ENCODE results near the gene RBBP4. TPM values are rescaled to one million over a fixed set of nuclear protein-coding genes. Genes with fewer than 3 reads are reported as not detected.

RBBP4 gene
- total RNA-seq, 5 donors from 2014 or later (not counting 1 experiment from before 2014, with no cell fraction given), result 150 to 162 (median 158) TPM

DNA sequence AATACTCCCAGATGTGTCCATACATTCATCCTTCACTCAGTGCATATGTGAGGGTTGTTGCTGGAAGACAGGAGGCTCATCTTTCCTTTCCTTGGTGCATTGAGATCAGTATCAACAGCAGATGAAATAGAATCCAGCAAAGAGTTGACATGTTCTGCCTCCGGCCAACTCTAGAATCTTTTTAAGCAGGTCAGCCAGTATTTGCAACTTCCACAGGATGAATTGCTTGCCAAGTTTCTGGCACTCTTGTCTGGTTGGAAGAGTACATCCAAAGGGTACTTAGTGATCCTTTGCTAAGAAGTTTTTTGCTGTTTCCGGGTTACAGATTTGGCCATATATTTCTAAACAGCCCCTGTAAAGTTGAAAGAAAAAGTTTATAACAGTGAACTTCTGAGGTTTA, 30.5 kb downstream of the RBBP4 start:
- Histone ChIP-seq H3K9me3 (no peaks in the 10 kb centered on the region), H3K27ac (ENCODE audit: low read length) (no peak overlapping the region), H3K4me3 (ENCODE audit: control insufficient read depth in 1 of 2, extremely low read depth in 1 of 2, low read length in 1 of 2) (no peak overlapping the region), H3K27me3 (replicated peaks in 1 of 2; ENCODE audit: control insufficient read depth in 2 of 2, extremely low read depth in 1 of 2, insufficient read depth in 2 of 2, low read length in 1 of 2) (no peaks in the 10 kb centered on the region), H3K36me3 (ENCODE audit: control insufficient read depth in 2 of 2, extremely low read depth in 1 of 2, insufficient read depth in 1 of 2, low read length in 1 of 2) (peaks cover 15 to 73% of the 10 kb centered on the region in 2 donors), H3K4me1 (ENCODE audit: control insufficient read depth in 1 of 2, extremely low read depth in 1 of 2, insufficient read depth in 2 of 2, low read length in 2 of 2) (no peaks in the 10 kb centered on the region)
- Mint-ChIP-seq H3K9me3 (no peaks in the 10 kb centered on the region), H3K4me3 (no peak overlapping the region), H3K27me3 (no peaks in the 10 kb centered on the region), H3K36me3 (peaks cover 47% of the 10 kb centered on the region), H3K27ac (no peak overlapping the region), H3K4me1 (no peaks in the 10 kb centered on the region)
- DNase-seq, result no peak
- ATAC-seq (replicated peaks in 1 of 4), result no peak
- 100% methylated on average over 1 of the region's 2 CpGs for WGBS (ENCODE audit: insufficient coverage)
- ChIA-PET CTCF (no interaction called here), POLR2A (no interaction called here)

DNA sequence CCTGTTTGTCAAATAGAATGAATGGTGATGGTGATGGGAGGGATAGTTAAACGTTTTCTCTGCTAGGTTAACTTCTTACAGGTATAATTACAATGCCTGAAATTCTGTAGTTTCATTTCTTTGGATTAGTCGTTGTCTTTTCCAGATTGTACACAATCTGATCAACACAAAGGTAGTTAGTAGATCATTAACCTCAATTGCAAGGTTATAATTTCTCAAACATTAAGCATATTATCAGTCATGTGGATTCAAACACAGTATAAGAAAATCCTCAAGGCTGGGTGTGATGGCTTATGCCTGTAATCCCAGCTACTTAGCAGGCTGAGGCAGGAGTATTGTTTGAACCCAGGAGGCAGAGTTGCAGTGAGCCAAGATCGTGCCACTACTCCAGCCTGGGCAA, 31.0 kb downstream of the RBBP4 start:
- DNase-seq (no peak), ATAC-seq (replicated peaks in 1 of 4) (no peak)
- Mint-ChIP-seq H3K27me3 (no peaks in the 10 kb centered on the region), H3K4me3 (no peak overlapping the region), H3K27ac (no peak overlapping the region), H3K36me3 (peaks cover 50% of the 10 kb centered on the region), H3K9me3 (no peaks in the 10 kb centered on the region), H3K4me1 (no peaks in the 10 kb centered on the region)
- no peaks in the 10 kb centered on the region for H3K4me1 ChIP-seq (ENCODE audit: control insufficient read depth in 1 of 2, extremely low read depth in 1 of 2, insufficient read depth in 2 of 2, low read length in 2 of 2)
- H3K36me3 ChIP-seq (ENCODE audit: control insufficient read depth in 2 of 2, extremely low read depth in 1 of 2, insufficient read depth in 1 of 2, low read length in 1 of 2), result peaks cover 12 to 68% of the 10 kb centered on the region in 2 donors
- ChIA-PET POLR2A (no interaction called here), CTCF (no interaction called here)
- no peak overlapping the region for H3K4me3 ChIP-seq (ENCODE audit: control insufficient read depth in 1 of 2, extremely low read depth in 1 of 2, low read length in 1 of 2)
- WGBS (ENCODE audit: insufficient coverage), result no CpG with 5 or more reads among the region's 3 CpGs
- no peaks in the 10 kb centered on the region for H3K27me3 ChIP-seq (replicated peaks in 1 of 2; ENCODE audit: control insufficient read depth in 2 of 2, extremely low read depth in 1 of 2, insufficient read depth in 2 of 2, low read length in 1 of 2)
- H3K27ac ChIP-seq (ENCODE audit: low read length), result no peak overlapping the region
- no peaks in the 10 kb centered on the region for H3K9me3 ChIP-seq

DNA sequence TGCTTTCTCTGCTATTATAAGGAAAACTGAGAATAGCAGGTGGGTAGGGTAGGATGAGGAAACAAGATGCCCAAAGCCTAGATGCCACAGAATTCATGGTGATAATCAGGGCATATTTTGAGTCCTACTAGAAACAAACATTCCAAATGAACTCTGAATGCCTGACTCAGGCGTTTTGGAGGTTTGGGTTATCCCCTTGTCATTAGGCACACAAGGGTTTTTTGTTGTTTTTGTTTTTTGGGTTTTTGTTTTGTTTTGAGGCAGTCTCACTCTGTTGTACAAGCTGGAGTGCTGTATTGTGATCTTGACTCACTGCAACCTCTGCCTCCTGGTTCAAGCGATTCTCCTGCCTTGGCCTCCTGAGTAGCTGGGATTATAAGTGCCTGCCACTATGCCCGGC, 32.4 kb downstream of the RBBP4 start:
- H3K27me3 Mint-ChIP-seq, result no peaks in the 10 kb centered on the region
- 80% methylated on average over 1 of the region's 3 CpGs for WGBS (ENCODE audit: insufficient coverage)
- H3K9me3 ChIP-seq, result no peaks in the 10 kb centered on the region
- ATAC-seq (replicated peaks in 1 of 4) (no peak), DNase-seq (no peak)
- H3K9me3 Mint-ChIP-seq, result no peaks in the 10 kb centered on the region
- peaks cover 47% of the 10 kb centered on the region for H3K36me3 Mint-ChIP-seq
- H3K4me3 Mint-ChIP-seq, result no peak overlapping the region
- ChIA-PET CTCF (no interaction called here), POLR2A (no interaction called here)
- H3K4me1 Mint-ChIP-seq, result no peaks in the 10 kb centered on the region
- no peak overlapping the region for H3K4me3 ChIP-seq (ENCODE audit: control insufficient read depth in 1 of 2, extremely low read depth in 1 of 2, low read length in 1 of 2)
- no peaks in the 10 kb centered on the region for H3K4me1 ChIP-seq (ENCODE audit: control insufficient read depth in 1 of 2, extremely low read depth in 1 of 2, insufficient read depth in 2 of 2, low read length in 2 of 2)
- peaks cover 12 to 58% of the 10 kb centered on the region in 2 donors for H3K36me3 ChIP-seq (ENCODE audit: control insufficient read depth in 2 of 2, extremely low read depth in 1 of 2, insufficient read depth in 1 of 2, low read length in 1 of 2)
- no peaks in the 10 kb centered on the region for H3K27me3 ChIP-seq (replicated peaks in 1 of 2; ENCODE audit: control insufficient read depth in 2 of 2, extremely low read depth in 1 of 2, insufficient read depth in 2 of 2, low read length in 1 of 2)
- no peak overlapping the region for H3K27ac Mint-ChIP-seq
- H3K27ac ChIP-seq (ENCODE audit: low read length), result no peak overlapping the region

GRCh38 chr1:32684167-32684811, 33.3 kb downstream of the RBBP4 start:
- Histone ChIP-seq H3K9me3 (no peaks in the 10 kb centered on the region), H3K36me3 (ENCODE audit: control insufficient read depth in 2 of 2, extremely low read depth in 1 of 2, insufficient read depth in 1 of 2, low read length in 1 of 2) (peaks cover 5 to 51% of the 10 kb centered on the region in 2 donors), H3K27ac (ENCODE audit: low read length) (no peak overlapping the region), H3K4me3 (ENCODE audit: control insufficient read depth in 1 of 2, extremely low read depth in 1 of 2, low read length in 1 of 2) (no peak overlapping the region), H3K4me1 (ENCODE audit: control insufficient read depth in 1 of 2, extremely low read depth in 1 of 2, insufficient read depth in 2 of 2, low read length in 2 of 2) (no peaks in the 10 kb centered on the region), H3K27me3 (replicated peaks in 1 of 2; ENCODE audit: control insufficient read depth in 2 of 2, extremely low read depth in 1 of 2, insufficient read depth in 2 of 2, low read length in 1 of 2) (no peaks in the 10 kb centered on the region)
- Mint-ChIP-seq H3K4me3 (no peak overlapping the region), H3K27ac (peak overlapping the region in 1 of 2 donors; percentile 36), H3K36me3 (peaks cover 47% of the 10 kb centered on the region), H3K4me1 (no peaks in the 10 kb centered on the region), H3K27me3 (no peaks in the 10 kb centered on the region), H3K9me3 (no peaks in the 10 kb centered on the region)
- no peak for ATAC-seq (replicated peaks in 1 of 4)
- ChIA-PET POLR2A (no interaction called here), CTCF (interaction anchor here in 1 of 2 donors (0.6 kb wide), 1 partner anchor 164 kb away, joined by 4 read pairs; no protein-coding TSS in a partner anchor)
- WGBS (ENCODE audit: insufficient coverage), result 100% methylated on average over 1 of the region's 2 CpGs
- no peak for DNase-seq

DNA sequence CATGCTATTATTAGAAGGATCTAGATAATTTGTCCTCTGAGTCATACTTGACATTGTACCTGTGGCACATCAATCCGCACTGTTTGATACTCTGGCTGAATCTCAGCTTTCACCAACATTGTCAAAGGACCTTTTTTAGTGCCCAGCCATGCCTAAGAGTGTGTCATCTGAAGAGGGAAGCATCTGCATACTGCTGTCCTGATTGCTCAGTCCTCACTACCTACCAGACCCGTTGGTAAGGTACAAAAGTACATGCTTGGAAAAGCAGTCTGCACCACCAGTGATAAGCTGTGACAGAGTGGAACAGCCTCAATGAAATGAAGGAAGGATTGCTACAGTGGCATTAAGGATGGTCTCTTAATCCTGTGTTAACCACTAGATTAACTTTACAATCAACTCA, 34.5 kb downstream of the RBBP4 start:
- Mint-ChIP-seq H3K4me3 (no peak overlapping the region), H3K36me3 (peaks cover 36% of the 10 kb centered on the region), H3K27me3 (no peaks in the 10 kb centered on the region), H3K9me3 (no peaks in the 10 kb centered on the region), H3K27ac (no peak overlapping the region), H3K4me1 (no peaks in the 10 kb centered on the region)
- no peak for ATAC-seq (replicated peaks in 1 of 4)
- no peak overlapping the region for H3K4me3 ChIP-seq (ENCODE audit: control insufficient read depth in 1 of 2, extremely low read depth in 1 of 2, low read length in 1 of 2)
- H3K36me3 ChIP-seq (ENCODE audit: control insufficient read depth in 2 of 2, extremely low read depth in 1 of 2, insufficient read depth in 1 of 2, low read length in 1 of 2), result peaks cover 5 to 45% of the 10 kb centered on the region in 2 donors
- no peak for DNase-seq
- CTCF ChIA-PET, result interaction anchor here in 1 of 2 donors (0.5 kb wide), 1 partner anchor 118 kb away, joined by 5 read pairs; no protein-coding TSS in a partner anchor
- no peaks in the 10 kb centered on the region for H3K4me1 ChIP-seq (ENCODE audit: control insufficient read depth in 1 of 2, extremely low read depth in 1 of 2, insufficient read depth in 2 of 2, low read length in 2 of 2)
- H3K27ac ChIP-seq (ENCODE audit: low read length), result no peak overlapping the region
- no peaks in the 10 kb centered on the region for H3K27me3 ChIP-seq (replicated peaks in 1 of 2; ENCODE audit: control insufficient read depth in 2 of 2, extremely low read depth in 1 of 2, insufficient read depth in 2 of 2, low read length in 1 of 2)
- POLR2A ChIA-PET, result interaction anchor here in 1 of 2 donors (0.5 kb wide), 1 partner anchor 71 kb away, joined by 3 read pairs; no protein-coding TSS in a partner anchor
- H3K9me3 ChIP-seq, result no peaks in the 10 kb centered on the region
- WGBS (ENCODE audit: insufficient coverage), result no CpG with 5 or more reads among the region's 2 CpGs

- Mint-ChIP-seq H3K9me3 (no peaks in the 10 kb centered on the region), H3K27me3 (no peaks in the 10 kb centered on the region)
- 100% methylated on average over 2 of the region's 2 CpGs for WGBS (ENCODE audit: insufficient coverage)
Observed at GRCh38 chr1:32686387-32686786, 35.4 kb downstream of the RBBP4 start.

More at GRCh38 chr1:32686387-32686786, 35.4 kb downstream of the RBBP4 start:
- Mint-ChIP-seq H3K36me3 (peaks cover 27% of the 10 kb centered on the region), H3K27ac (no peak overlapping the region), H3K4me1 (no peaks in the 10 kb centered on the region), H3K4me3 (no peak overlapping the region)
- DNase-seq (no peak), ATAC-seq (replicated peaks in 1 of 4) (no peak)
- Histone ChIP-seq H3K9me3 (no peaks in the 10 kb centered on the region), H3K27ac (ENCODE audit: low read length) (no peak overlapping the region), H3K4me3 (ENCODE audit: control insufficient read depth in 1 of 2, extremely low read depth in 1 of 2, low read length in 1 of 2) (no peak overlapping the region), H3K27me3 (replicated peaks in 1 of 2; ENCODE audit: control insufficient read depth in 2 of 2, extremely low read depth in 1 of 2, insufficient read depth in 2 of 2, low read length in 1 of 2) (no peaks in the 10 kb centered on the region), H3K4me1 (ENCODE audit: control insufficient read depth in 1 of 2, extremely low read depth in 1 of 2, insufficient read depth in 2 of 2, low read length in 2 of 2) (no peaks in the 10 kb centered on the region), H3K36me3 (ENCODE audit: control insufficient read depth in 2 of 2, extremely low read depth in 1 of 2, insufficient read depth in 1 of 2, low read length in 1 of 2) (peaks cover 5 to 38% of the 10 kb centered on the region in 2 donors)
- POLR2A ChIA-PET, result interaction anchor here (0.5 to 0.8 kb wide), 2 partner anchors 13 to 449 kb away, joined by 3 to 8 read pairs; no protein-coding TSS in a partner anchor
- CTCF ChIA-PET, result no interaction called here
